Activated B cell treated with CpG ODN at 0.5 μM for 24 hours (primary cell): ENCODE data around the gene TIMP4. TPM values are rescaled to one million over a fixed set of nuclear protein-coding genes. Genes with fewer than 3 reads are reported as not detected.

Experiments
- ATAC-seq: fragments of 200-7000 bp; cut with Tn5 transposase; one replicate; pipeline ENCODE4 v1.10.0; 2021; ENCODE audit warnings: low read depth, mild to moderate bottlenecking, moderate library complexity
- CTCF ChIA-PET: fragments of 350-600 bp; sonication (Branson Sonifier 250); formaldehyde crosslinking; loops from one replicate; lab custom pipeline; 2021; ENCODE audit warnings: antibody characterized with exemption; lab: Charles Lee
- POLR2A ChIA-PET: fragments of 350-600 bp; sonication (Branson Sonifier 250); formaldehyde crosslinking; loops from one replicate; lab custom pipeline; 2021; ENCODE audit warnings: antibody characterized with exemption; lab: Charles Lee
- DNase-seq: peaks from one replicate; pipeline ENCODE4 v3.0.0; 2022
- H3K27ac Mint-ChIP-seq: one replicate; pipeline ENCODE4 v1.8.0; 2020; ENCODE audit warnings: mixed read lengths
- H3K27me3 Mint-ChIP-seq: one replicate; pipeline ENCODE4 v1.8.0; 2021; ENCODE audit warnings: mixed read lengths
- H3K36me3 Mint-ChIP-seq: one replicate; pipeline ENCODE4 v1.8.0; 2021; ENCODE audit warnings: low read depth, mixed read lengths
- H3K4me1 Mint-ChIP-seq: one replicate; pipeline ENCODE4 v1.8.0; 2021; ENCODE audit warnings: mixed read lengths
- H3K4me3 Mint-ChIP-seq: one replicate; pipeline ENCODE4 v1.8.0; 2020; ENCODE audit warnings: mild to moderate bottlenecking, mixed read lengths
- H3K9me3 Mint-ChIP-seq: one replicate; pipeline ENCODE4 v1.8.0; 2020; ENCODE audit warnings: mixed read lengths
- CTCF ChIP-seq: fragments of 200-600 bp; IDR thresholded peaks from one replicate; pipeline ENCODE4 v1.8.0; 2022; ENCODE audit warnings: antibody characterized with exemption, mild to moderate bottlenecking
- intact Hi-C: fragments of 100-400 bp; cut with micrococcal nuclease; formaldehyde crosslinking; loops from one replicate; pipeline ENCODE4 v1.15.1; 2024
- total RNA-seq: library from RNA; stranded (reverse); gene quantifications from 2 replicates; pipeline ENCODE4 v1.2.3, GENCODE V29; 2022

The TIMP4 gene
- total RNA-seq, 1 donor from 2014 or later = not detected

GRCh38 chr3:12143949-12144504 is 14.7 kb downstream of the TIMP4 start:
- Mint-ChIP-seq H3K27me3 (peaks cover 19% of the 10 kb centered on the region), H3K4me3 (no peak overlapping the region), H3K27ac (no peak overlapping the region), H3K36me3 (no peaks in the 10 kb centered on the region), H3K4me1 (no peaks in the 10 kb centered on the region), H3K9me3 (no peaks in the 10 kb centered on the region)
- CTCF ChIA-PET = no interaction called here
- TF ChIP-seq CTCF = no peak
- no peak for ATAC-seq
- no peak for DNase-seq
- POLR2A ChIA-PET = no interaction called here
- intact Hi-C loops = no loop called here

DNA sequence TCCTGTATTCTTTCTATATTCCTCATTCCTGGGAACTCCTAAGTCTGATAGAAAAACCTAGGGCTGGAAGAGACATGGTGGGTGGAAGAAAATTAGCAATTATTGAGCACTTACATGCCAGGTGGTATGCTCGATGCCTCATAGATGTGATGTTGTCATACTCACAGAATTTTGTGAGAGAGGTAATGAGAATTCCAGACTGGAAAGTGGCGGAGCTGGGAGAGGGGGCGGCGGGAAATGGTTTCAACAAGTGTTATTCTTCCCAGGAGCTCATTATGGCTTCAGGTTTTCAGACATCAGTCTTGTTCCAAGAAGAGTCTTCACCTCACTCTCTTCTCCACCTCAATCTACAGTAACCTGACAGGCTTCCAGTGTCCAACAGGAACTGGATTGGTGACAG is 16.2 kb downstream of the TIMP4 start:
- ATAC-seq (no peak), DNase-seq (no peak)
- Mint-ChIP-seq H3K4me3 (no peak overlapping the region), H3K27me3 (peaks cover 16% of the 10 kb centered on the region), H3K4me1 (no peaks in the 10 kb centered on the region), H3K36me3 (no peaks in the 10 kb centered on the region), H3K9me3 (no peaks in the 10 kb centered on the region), H3K27ac (no peak overlapping the region)
- intact Hi-C loops = no loop called here
- TF ChIP-seq CTCF = no peak
- ChIA-PET POLR2A (no interaction called here), CTCF (no interaction called here)

GRCh38 chr3:12141350-12141749 is 17.4 kb downstream of the TIMP4 start:
- ChIA-PET CTCF (no interaction called here), POLR2A (no interaction called here)
- H3K9me3 Mint-ChIP-seq = no peaks in the 10 kb centered on the region

GRCh38 chr3:12139111-12139511 is 19.6 kb downstream of the TIMP4 start:
- Mint-ChIP-seq H3K4me1 (no peaks in the 10 kb centered on the region), H3K27me3 (peaks cover 12% of the 10 kb centered on the region), H3K36me3 (no peaks in the 10 kb centered on the region), H3K9me3 (no peaks in the 10 kb centered on the region), H3K27ac (no peak overlapping the region), H3K4me3 (no peak overlapping the region)
- ATAC-seq (no peak), DNase-seq (no peak)
- POLR2A ChIA-PET = no interaction called here
- TF ChIP-seq CTCF = no peak
- intact Hi-C loops = loop anchor here (5.0 kb wide), 1 partner anchor 583 kb away; no protein-coding TSS in a partner anchor
- CTCF ChIA-PET = interaction anchor here (2.0 to 6.2 kb wide), 2 partner anchors 37 to 340 kb away, joined by 8 to 116 read pairs; no protein-coding TSS in a partner anchor

More at GRCh38 chr3:12141350-12141749, 17.4 kb downstream of the TIMP4 start:
- Mint-ChIP-seq H3K4me3 (no peak overlapping the region), H3K36me3 (no peaks in the 10 kb centered on the region), H3K4me1 (no peaks in the 10 kb centered on the region), H3K27ac (no peak overlapping the region), H3K27me3 (peaks cover 15% of the 10 kb centered on the region)
- intact Hi-C loops = no loop called here
- ATAC-seq = no peak
- DNase-seq = no peak
- TF ChIP-seq CTCF = no peak

GRCh38 chr3:12138044-12138443 is 20.7 kb downstream of the TIMP4 start:
- Mint-ChIP-seq H3K27ac (no peak overlapping the region), H3K4me1 (no peaks in the 10 kb centered on the region), H3K4me3 (no peak overlapping the region), H3K27me3 (peaks cover 9% of the 10 kb centered on the region), H3K9me3 (no peaks in the 10 kb centered on the region), H3K36me3 (no peaks in the 10 kb centered on the region)
- no peak for DNase-seq
- ChIA-PET POLR2A (no interaction called here), CTCF (interaction anchor here (1.6 to 6.2 kb wide), 3 partner anchors 38 to 341 kb away, joined by 5 to 116 read pairs (median 8); no protein-coding TSS in a partner anchor)
- TF ChIP-seq CTCF = no peak
- intact Hi-C loops = loop anchor here (5.0 kb wide), 1 partner anchor 584 kb away; no protein-coding TSS in a partner anchor
- ATAC-seq = no peak
